GM21528 (cell line): ENCODE results near the gene NFE2L1.
"Not testable (repeated sequence)": the region's sequence is repeated elsewhere in the genome, so short reads cannot be mapped to it uniquely, and the experiment has no call there.

Experiments
- ATAC-seq: cut with Tn5 transposase; IDR thresholded peaks from one replicate; pipeline ENCODE4 v1.9.1; 2021; ENCODE audit warnings: mild to moderate bottlenecking, moderate library complexity; ENCODE audit not compliant: unreplicated experiment, low FRiP score

Gene NFE2L1

DNA sequence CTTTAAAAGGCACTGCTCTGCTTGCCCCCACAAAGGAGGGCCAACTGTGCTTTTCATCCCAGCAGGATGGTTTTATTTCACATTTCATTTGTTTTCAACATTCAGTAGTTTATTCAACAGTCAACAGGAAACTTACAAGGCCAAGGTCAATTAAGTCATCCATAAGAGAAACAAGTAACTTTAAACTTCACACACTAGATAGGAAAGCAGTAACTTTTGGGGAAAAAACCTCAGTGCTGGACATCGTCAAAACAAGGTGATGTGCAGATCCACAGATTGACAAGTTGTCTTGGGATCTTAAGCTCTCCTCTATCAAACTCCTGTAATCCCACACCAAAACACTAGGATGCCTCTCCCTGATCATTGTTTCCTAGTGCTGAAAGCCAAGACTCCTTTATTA is 18.5 kb downstream of the NFE2L1 start:
- ATAC-seq = no peak

GRCh38 chr17:48067245-48067644 is 19.1 kb downstream of the NFE2L1 start:
- no peak for ATAC-seq

- not testable (repeated sequence) for ATAC-seq
Measured at GRCh38 chr17:48067808-48068207, 19.6 kb downstream of the NFE2L1 start.

DNA sequence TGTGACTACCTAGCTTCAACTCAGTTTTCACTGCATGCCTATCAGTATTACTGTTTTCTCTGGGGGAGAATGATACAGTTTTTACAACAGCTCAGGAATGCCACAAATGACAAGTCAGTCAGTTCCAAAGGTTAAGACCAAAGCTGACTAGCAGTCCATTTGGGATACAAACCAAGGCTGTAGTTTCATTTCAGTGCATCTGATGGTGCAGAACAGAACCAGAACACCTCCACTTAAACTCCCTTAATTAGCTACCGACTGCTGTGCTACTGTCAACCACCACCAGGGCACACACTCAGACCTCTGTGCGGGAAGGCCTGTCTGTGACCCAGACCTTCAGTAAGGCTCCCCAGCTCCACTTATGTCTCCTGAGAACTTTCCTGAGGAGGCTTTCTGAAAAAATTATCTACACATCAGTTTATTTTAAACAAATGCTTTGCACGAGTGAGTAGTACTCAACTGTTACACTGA is 20.4 kb downstream of the NFE2L1 start:
- ATAC-seq = no peak

GRCh38 chr17:48070195-48070594 is 22.0 kb downstream of the NFE2L1 start:
- ATAC-seq = no peak

DNA sequence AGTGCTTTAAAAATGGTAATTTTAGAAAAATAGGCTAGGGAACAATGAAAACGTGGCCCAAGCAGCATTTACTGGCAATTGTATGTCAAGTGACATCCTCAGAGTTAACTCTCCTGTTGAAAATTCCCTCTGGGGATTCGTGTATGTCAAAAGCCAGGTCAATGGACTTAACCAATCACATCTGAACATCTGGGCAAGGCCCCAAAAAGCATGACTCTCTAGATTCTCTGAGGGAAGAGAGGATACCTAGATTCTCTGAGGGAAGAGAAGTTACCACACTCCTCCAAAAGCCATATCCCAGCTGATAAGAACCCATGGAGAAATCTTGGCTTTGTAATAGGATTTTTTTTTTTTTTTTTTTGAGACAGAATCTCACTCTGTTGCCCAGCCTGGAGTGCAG is 23.5 kb downstream of the NFE2L1 start:
- ATAC-seq = no peak

DNA sequence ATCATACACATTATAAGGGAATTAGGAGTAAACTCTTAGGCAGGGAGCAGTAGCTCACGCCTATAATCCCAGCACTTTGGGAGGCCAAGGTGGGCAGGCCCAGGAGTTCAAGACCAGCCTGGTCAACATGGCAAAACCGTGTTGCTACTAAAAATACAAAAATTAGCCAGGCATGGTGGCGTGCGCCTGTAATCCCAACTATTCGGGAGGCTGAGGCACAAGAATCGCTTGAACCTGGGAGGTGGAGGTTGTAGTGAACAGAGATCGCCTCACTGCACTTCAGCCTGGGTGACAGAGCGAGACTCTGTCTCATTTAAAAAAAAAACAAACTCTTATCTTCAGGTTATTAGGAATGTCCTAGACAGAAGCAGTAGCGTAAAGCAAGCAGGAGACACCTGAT is 24.7 kb downstream of the NFE2L1 start:
- ATAC-seq = not testable (repeated sequence)

DNA sequence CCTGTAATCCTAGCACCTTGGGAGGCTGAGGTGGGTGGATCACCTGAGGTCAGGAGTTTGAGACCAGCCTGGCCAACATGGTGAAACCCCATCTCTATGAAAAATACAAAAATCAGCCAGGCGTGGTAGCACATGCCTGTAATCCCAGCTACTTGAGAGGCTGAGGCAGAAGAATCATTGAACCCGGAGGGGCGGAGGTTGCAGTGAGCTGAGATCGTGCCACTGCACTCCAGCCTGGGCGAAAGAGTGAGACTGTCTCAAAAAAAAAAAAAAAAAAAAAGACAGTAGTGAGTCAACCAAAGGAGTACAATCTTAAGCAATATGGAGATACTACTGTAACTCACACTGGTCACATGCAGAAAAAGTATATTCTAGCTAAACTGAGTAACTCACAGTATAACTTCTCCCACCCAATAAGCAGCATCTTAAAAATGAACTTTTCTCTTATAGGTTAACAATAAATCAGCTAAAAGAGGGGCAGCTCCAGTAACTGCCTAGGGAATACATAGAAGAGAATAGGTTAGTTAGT is 25.5 kb downstream of the NFE2L1 start:
- ATAC-seq = not testable (repeated sequence)

- ATAC-seq = no peak
Measured at GRCh38 chr17:48074322-48075081, 26.3 kb downstream of the NFE2L1 start.

GRCh38 chr17:48077152-48077551 is 29.0 kb downstream of the NFE2L1 start:
- not testable (repeated sequence) for ATAC-seq

DNA sequence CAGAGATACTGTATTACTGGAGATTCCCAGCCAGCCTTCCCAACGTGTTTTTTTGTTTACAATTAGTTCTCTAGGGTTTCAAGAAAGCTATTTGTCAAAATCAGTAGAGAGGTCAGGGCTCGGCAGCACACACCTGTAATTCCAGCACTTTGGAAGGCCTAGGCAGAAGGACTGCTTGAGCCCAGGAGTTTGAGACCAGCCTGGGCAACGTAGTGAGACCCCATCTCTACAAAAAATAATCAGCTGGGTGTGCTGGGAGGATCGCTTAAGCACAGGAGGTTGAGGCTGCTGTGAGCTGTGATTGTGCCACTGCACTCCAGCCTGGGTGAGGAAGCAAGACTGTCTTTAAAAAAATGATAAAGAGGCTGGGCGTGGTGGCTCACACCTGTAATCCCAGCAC is 33.7 kb downstream of the NFE2L1 start:
- no peak for ATAC-seq

DNA sequence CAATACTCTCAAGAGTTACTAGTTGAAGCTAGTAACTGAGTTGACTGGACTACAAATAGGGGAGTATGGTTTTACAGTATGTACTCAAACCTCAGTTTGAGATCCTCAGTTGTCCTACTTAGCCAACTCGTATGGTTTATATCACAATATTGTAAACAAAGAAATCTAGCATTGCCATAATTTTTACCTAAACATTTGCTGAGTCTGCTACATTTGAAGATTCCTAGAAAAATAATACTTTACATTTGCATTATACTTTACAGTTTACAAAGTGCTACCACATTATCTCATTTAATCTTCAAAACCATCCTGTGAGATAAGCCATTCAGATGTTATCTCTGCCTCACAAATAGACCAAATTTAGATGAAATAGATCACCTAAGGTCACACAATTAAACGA is 36.8 kb downstream of the NFE2L1 start:
- ATAC-seq = no peak

- no peak for ATAC-seq
Measured at GRCh38 chr17:48093341-48094045, 45.3 kb downstream of the NFE2L1 start.

DNA sequence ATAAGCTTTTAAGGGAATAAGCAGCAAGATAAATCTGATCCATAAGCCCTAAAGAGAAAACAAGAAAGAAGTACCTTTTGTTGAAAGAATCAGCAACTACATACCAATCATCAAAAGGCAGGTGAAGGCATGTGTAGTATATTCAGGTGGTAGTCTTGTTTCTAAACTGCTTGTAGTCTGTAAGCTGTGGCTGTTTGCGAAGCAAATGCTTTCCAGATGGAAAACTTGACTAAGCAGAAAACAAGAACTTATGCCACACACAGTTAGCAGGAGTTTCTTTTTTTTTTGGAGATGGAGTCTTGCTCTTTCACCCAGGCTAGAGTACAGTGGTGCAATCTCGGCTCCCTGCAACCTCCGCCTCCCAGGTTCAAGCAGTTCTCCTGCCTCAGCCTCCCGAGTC is 47.5 kb downstream of the NFE2L1 start:
- ATAC-seq = no peak

- no peak for ATAC-seq
Measured at GRCh38 chr17:48100160-48100559, 52.0 kb downstream of the NFE2L1 start.

GRCh38 chr17:48100591-48101011 is 52.4 kb downstream of the NFE2L1 start:
- no peak for ATAC-seq

DNA sequence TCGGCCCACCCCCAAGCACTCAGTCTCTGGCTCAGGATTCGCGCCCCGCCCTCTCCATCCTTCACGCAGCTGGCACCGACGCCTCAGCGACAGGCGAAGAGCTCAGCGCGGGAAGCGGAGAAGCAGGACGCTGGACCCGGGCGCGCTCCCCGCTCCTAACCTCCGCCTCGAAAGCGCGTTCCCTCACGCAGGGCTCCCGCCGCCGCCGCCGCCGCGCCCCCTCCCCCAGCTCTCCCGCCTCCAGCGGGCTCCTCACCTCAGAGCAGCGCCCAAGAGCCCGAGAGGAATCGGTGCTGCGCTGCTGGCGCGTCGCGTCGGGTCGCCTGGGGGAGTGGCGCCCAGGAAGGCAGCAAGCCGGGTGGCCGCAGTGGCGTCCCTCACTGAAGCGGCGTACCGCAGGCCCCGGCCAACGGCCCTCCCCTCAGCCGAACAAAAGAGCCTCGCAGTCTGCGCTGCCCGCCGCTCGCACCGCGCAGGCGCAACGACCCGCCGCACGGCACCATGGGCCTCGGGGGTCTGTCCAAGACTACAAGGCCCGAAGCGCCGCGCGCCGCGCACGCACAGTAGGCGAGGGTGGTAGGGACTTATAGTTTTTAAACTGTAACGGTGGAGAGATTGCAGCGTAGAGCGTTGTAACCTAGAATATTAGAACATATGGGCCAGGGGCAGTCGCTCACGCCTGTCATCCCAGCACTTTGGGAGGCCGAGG is 53.0 kb downstream of the NFE2L1 start, which contains the start of gene CBX1:
Gene CBX1, minus strand, starts transcription at position 467 of the 709 bp plus-strand sequence. CDS start 24,474 bp downstream, outside the sequence.
- peak; percentile 83 for ATAC-seq

GRCh38 chr17:48102043-48102750 is 54.0 kb downstream of the NFE2L1 start:
- ATAC-seq = no peak

- ATAC-seq = no peak
Measured at GRCh38 chr17:48102798-48103715, 54.9 kb downstream of the NFE2L1 start.
